ENCODE data around the gene SLC40A1.

Gene SLC40A1

DNA sequence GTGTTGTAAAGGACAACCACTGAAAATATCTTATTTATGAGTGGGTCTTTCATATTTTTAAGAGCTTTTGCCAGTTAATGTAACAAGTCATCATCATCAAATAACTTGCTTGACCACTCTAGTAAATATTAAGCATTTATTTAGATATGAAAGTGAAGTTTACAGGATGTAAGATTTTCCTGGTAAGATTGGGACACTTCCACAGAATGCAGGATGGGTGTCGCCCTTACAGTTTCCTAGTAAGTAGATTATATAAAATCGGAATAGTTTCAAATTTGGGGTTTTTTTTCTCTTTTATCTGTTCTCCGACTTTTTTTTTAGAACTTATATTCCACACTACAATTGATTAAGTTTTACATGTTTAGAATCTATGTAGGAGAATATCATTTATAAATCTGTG is 14.8 kb upstream of the SLC40A1 start:
- DNase-seq: no peak

DNA sequence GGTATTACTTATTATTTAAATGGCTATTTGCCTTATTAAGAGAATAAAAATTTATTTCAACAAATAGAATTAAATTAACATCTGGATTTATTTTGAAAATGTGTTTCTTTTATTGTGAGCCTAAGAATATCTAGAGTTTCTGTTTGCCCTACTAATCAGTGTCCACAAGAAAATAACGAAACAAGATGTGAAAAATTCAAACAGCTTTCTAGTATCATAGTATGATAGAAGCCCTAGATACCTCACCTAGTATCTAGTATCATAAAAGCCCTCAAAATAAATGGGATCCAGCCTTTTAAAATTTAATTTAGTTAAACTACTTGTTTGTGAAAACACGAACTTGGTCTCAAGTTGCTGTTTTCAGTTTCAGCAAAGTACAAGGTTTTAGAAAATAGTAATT is 13.7 kb upstream of the SLC40A1 start:
- no peak for DNase-seq

DNA sequence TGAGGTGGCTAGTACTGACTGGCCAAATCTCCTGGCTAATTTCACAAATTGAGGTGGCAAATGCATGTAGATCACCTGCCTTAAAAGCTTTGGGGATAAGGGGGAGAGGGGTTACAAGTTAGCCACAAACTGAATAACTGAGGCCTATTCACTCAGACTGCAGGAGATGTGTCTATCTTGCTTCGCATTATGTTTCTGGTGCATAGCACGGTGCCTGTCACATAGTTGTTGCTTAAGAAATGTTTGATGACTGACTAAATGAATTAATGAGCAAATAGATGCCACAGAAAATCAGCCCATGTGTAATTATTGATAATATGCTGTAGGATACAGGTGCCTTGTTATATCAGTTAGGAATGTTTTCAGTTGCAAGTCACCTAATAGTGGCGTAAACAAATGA is 12.5 kb upstream of the SLC40A1 start:
- no peak for DNase-seq

DNA sequence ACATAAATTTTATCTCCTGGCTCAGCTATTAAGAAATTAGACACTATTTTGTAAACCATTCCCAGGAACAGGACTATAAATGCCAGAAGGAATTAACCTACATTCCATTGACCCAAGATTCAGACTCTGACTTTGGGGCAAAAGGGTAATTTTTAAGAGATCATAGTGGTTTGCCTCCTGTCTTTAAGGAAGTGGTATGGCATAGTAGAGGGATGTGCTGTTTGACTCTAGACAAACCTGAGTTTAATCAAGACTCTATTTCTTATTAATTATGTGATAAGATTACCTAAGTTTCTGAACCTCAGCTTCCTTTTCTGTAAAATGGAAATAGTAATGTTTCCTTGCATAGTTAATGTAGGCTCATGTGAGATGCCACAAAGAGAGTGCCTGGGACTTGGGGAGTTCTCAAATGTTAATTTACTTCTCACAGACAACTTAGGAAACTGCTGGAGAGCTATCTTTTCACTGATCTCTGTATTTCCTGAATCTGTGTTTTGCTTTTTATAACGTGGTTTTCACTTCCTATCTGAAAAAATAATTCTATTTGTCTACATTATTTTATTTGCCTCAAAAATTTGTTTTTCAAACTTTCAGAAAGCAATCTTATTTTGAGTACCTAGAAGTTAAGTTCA is 11.9 kb upstream of the SLC40A1 start:
- no peak for DNase-seq

DNA sequence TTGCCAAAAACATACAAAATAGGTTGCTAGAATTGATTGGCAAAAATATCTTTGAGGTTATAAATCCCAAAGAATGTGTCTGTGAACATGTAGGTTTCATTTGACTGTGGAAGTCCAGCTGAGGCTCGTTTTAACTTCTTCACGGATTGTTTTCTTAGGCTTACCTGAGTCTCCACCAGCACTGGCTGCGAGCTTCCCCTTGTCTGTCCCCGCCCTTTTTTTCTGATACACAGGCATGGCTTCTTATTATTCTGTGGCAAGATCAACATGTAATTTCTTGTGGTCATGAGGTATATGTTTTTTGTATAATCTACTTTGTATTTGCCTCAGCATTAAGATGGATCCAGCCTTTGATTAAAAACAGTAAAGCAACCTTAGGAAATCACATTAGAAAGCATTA is 7.2 kb upstream of the SLC40A1 start:
- no peak for DNase-seq

DNA sequence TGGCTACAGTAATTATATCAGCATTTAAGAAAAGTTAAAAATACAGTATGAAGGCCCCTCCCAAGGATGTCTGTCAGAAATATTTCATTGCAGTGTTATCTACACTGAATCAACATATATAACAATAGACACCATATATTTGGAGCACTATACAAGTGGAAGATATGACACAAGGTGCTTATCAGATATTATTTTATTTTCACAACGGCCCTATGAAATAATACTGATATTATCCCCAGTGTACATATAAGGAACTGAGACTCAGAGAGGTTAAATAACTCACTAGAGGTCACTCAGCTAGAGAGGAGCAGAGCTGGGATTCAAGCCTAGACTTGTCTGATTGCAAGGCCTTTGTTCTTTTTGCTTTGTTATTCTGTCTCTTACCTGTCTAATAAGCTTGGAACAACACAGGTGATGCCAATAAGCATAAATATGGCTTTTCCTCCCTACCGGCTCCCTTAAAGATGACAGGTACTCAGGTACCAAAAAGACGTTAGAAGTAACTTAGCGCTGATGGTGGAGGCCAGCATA is 4.7 kb upstream of the SLC40A1 start:
- no peak for DNase-seq

DNA sequence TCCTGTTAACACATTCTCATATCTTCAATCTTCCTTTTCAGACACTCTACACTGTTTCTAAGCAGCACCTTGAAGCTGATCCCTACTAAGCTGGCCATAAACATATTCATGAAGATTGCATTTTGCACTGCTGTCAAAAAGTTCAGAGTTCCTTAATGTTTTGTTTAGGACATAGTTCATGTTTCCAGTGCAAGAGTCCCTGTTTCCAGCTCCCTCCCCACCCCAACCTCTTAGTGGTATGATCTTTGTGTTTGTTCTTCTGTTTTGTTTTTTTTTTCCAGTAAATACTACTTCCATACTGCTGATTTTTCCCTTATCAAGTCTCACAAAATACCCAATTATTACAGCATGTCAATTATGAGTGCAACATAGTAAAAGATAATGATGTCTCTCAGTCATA is 4.1 kb upstream of the SLC40A1 start:
- DNase-seq: no peak

DNA sequence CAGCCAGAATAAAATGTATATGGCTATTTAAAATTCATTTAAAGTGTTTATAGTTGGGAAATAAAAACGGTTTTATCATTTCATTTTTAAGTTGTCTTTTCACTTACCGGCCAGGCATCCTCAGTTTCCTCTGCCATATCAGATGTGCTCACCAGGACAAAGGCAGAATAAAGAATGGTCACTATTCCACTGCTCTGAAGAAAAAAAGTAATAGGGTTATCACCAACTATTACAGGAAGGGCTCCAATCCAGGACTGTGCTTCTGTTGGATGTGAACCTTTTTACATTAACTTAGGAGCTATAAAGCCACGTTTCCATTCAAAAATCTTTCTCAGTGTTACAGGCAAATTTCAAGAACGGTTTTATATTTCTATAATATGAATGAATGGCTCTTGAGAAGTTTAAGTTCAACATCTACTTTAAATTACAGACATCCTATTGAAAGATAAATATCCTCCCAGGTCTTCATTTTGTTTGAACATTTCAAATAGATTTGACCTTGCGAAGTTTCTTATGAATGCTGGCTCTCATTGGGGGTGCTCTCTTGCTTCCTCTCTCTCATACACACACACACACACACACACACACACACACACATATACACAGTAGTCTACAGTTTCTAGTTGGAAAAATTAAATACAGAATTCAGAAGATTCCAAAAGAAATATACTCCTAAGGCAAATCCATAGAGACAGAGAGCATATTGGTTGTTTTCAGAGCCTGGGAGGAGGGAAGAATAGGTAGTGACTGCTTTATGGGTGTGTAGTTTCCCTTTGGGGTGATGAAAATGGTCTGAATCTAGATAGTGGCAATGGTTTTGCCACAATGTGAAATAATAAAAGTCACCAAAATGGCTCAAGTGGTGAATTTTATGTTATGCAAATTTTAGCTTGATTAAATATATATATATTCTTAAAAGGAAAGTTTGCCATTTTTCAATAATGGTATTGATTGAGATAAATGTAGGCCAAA is 2.9 kb upstream of the SLC40A1 start:
- DNase-seq: no peak

DNA sequence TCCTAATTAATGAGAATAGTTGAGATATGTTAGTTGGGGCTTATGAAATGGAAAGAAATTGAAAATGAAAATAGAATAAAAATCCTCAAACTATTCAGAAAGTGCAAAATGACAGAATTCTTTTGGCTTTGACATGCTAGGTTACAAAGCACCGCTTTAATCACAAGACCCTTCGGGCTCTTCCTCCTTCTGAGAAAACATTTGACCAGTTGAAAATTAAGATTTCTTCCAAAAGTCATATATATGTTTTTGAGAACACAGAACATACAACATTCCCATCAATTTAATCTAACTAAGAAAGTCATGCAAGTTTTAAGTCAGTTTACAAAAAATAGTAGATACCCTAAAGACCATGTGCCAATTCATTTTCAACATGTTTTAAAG is 2.2 kb upstream of the SLC40A1 start:
- DNase-seq: no peak

DNA sequence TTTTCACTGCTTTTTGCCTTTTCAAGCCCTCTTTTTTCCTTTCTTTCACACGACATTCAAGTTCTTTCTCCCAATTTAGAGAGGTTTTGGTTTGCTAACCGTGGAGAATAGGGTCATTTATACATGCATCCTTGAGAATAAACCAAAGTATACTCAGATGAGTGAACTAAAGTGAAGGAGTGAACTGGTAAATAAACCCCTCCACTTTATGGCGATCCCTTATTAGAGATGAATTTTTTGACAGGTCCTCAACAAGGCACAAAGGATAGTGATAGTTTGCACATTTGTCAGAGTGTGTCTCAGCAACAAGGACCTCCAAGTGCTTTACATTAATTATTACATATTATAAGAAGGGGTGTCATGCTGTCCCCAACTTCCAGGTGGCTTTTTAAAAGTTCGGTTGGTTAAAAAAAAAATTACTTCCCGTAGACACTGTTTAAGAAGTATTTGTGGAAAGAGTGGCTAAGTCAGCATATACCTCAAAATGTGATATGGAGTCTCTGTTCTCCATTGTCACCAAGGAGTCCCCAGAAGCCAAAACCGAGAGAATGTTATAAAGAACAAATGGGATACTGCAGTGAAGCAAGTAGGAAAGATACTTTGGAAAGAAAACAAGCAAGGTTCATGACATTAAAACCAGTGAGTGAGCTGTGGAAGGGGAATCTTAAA is 1.7 kb upstream of the SLC40A1 start:
- no peak for DNase-seq

DNA sequence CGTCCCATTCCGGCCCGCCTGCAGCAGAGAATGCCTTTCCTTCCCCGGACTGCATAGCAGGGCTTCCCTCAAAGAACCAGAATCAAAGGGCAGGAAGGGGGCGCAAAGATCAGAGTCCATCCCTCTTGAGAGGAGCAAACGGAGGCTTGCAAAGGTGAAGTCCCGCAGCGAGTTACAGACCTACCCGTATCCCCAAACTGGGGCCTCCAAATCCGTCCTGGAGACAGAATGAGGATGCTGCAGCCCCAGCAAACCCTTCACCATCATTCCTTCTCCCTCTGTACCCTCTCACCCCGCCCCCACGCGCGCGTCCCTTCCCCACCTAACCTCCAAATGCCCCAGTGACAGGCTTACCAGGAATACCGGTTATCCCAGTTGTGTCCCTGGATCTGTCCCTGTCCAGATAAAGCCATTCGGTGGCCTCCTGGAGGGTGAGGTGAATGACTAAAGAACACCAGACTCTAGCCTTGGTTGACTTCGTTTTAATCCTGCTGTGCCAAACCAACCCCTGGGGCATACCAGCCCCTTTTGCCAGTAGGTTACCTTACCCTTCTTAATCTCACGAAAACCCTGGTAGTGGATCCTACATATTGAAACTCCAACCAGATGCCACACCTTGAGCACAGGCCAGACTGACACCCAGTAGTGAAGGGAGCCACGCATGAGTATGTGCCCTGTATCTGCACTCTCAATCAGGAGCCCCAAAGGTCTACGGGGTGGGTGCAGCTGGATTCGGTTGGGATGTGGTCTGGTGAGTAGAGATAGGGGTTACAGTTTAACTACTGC is 961 bp upstream of the SLC40A1 start:
- no peak for DNase-seq

DNA sequence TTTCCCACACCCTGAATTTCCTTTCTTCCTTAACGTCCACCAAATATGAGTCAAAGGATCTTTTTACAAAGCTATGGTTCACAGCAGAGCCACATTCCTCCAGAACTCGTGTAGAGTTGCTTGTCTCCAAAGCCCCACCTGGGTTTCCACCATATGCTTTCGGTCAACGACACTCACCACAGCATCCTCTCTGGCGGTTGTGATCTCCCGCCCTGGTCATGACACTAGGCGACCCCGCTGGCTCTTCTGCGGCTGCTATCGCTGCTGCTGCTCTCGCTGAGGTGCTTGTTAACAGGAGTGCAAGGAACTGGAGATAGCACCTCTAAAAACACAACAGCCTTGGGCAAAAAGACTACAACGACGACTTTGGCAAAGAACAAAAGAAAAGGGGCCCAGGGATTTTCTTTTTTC is 340 bp downstream of the SLC40A1 start:
- no peak for DNase-seq

DNA sequence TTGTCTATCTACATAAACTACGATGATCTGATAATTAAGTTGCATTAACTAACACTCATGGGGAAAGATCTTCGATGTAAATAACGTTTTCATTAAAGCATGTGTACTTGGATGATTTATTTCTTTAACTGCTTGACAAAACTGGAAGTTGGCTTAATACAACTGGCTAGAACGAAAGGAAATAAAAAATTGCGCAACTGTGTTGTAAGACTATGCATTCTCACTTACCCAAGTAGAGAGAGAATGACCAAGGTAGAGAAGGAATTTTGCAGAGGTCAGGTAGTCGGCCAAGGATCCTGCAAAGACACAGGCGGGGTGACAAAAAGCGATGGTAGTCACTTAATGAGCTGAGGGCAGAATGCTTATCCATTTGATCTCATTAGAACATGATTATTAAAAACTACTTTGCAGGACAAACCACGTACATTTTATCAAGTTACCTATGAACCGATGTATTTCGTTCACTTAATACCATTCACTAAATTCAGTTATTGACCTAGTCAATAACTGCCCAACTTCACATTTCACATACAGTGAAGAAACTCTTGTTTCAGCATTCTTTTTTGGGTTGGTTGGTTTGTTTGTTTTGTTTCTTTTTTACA is 900 bp downstream of the SLC40A1 start:
- no peak for DNase-seq

DNA sequence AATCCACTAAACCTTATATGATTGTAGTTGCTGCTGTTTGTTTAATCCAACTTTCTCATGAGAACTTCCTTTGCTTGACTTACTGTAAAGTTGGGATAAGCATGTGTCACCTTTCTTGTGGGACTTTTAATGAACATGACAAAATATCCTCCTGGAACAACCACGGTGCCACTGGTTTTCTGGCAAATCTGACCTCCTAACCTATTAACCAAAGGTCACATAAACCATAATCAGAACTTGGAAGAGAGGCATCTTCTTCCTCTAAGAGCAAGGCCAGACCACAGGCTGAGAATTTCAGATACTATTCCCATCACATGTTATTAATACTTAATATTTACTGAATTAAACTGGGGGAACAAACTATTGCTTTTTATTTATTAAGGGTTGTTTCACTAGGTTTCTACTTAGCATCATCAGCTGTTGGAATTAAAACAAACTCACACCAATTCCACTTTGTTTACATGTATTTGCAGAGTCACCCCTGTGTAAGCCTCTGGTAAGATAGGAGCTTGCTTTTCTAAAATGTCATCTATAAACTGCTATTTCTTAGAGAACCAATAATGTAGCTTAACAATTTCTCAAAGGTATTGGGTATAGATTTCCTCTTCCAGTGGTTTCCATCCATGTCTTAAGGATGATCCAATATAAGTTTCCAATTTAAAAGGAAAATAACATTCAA is 2.2 kb downstream of the SLC40A1 start:
- no peak for DNase-seq

DNA sequence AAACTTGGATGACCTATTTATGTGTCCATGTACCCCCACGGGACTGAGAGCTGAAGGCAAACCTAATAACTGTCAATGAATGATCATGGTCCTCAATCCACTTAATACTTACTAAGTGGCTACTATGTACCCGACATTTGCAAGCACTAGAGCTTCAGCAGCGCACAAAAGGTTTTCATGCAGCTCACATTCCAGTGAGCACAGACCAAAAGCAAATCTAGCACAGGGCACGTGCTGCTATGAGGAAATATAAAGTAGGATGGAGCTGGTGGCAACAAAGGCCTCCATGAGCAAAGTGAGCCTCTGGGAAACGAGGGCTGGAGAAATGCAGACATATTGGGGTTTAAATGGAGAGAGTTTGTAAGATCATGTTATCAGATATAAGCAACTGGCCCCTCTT is 3.5 kb downstream of the SLC40A1 start:
- DNase-seq: no peak

DNA sequence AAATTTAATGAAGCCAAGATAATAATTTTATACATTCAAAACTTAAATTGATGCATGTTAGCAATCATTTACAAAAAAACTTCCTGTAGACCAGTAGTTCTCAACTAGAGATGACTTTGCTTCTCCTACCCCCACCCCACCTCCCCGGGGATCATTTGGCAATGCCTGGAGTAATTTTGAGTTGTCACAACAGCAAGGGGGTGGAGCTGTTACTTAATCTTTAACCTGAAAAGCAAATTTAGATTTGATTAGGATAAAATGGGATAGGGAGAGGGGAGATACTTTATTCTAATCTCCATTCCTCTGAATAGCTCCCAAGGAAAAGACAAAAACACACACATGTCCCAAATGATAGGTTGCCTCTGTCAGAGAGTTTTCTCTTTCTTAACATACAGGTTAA is 4.2 kb downstream of the SLC40A1 start:
- no peak for DNase-seq

DNA sequence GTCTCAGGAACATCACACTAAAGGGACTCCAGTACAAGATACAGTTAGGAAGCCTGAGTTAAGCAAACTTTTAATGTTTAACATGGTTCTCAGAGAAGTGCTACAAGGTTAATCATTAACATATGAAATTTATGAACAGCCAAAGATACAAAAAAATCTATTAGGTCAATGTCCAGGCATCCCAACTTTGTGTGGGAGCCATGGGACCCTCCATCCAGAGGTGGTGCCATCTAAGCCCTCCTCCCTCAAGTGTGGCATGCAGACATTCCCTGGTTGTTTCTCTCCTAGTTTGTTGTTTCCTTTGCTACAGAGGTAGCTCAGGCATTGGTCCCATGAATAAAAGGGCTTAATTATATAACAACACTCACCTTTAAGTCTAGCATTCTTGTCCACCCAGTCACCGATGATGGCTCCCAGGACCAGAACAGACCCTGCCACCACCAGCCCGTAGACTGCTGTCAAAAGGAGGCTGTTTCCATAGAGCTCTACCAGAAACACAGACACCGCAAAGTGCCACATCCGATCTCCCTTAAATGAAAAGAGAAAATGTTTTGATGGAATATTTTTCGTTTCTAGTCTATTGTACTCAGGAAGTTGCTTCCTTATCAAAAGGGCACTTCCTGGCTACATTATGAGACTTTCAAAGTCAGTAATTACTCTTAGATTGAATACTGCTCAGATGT is 5.7 kb downstream of the SLC40A1 start:
- no peak for DNase-seq

DNA sequence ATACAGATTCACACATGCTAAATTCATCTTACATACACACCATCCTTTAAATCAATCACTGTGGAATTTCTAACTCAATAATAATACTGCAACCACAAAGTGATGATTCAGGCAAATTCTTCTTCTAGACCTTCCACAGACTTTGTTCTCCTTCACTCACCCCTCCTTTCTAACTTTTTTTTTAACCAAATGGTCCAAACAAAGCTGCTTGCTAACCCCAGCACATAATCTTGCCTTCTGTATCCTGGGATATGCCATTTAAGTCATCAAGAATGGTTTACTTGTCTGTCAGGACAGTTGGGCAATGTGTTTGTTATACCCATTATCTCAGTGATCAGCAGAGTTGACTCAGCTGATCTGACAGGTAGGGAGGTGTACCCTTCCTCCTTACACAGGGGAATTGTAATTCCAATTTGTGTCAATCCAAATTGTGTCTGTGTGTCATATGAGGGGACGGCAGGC is 10.0 kb downstream of the SLC40A1 start:
- no peak for DNase-seq

DNA sequence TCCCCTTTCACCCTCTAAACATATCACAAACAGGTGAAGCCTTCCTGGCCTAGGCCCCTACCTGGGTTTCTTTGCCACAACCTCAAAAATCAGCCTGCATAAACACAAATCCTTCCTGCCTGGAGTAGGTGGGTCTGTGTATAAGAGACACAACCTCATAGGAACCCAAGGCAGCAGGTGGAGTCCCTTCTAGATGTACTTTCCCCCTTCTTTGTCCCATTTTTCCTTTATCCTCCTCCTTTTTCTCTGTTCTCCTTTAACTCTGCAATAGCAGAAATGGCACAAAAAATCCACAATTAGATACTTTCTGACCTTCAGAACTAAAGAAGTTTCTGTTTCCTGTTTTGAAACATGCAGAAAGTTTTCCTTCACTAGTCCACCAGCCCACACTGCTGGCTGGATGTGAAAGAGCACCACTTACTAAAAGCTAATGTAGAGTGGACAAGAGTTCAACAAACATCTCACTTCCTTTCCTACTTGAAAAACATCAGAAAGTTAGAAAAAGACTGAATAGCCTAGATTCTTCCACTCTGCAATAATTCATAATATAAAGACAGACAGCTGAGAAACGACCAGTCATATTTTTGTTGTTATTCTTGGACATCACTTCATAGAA is 11.2 kb downstream of the SLC40A1 start:
- no peak for DNase-seq

DNA sequence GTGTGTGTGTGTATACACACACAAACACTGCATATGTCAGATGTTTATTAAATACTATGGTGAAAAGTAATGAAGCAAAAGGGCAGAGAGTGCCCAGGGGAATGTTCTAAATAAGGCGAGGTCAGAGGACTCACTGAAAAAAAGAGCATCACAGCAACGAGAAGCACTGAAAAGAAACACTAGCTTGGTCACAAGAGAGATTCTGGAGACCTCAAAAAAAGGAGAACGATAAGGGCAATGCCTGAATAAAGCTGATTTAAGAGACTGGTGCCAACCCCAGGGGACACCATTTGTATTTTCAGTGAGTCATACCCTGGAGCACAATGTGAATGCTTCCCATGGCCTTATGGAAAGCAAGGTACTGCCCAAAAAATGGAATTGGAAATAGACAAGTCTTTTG is 14.5 kb downstream of the SLC40A1 start:
- DNase-seq: no peak

Measured in stimulated activated naive CD4-positive, alpha-beta T cell treated with Interleukin-2 at 50 U/mL for 16 hours (primary cell).